ENCODE results near the gene SLC35E1. TPM values are rescaled to one million over a fixed set of nuclear protein-coding genes. Genes with fewer than 3 reads are reported as not detected.

The SLC35E1 gene
- total RNA-seq, 1 experiment from 2014 or later, result 28.5 TPM

- TF ChIP-seq, protein P1, sequence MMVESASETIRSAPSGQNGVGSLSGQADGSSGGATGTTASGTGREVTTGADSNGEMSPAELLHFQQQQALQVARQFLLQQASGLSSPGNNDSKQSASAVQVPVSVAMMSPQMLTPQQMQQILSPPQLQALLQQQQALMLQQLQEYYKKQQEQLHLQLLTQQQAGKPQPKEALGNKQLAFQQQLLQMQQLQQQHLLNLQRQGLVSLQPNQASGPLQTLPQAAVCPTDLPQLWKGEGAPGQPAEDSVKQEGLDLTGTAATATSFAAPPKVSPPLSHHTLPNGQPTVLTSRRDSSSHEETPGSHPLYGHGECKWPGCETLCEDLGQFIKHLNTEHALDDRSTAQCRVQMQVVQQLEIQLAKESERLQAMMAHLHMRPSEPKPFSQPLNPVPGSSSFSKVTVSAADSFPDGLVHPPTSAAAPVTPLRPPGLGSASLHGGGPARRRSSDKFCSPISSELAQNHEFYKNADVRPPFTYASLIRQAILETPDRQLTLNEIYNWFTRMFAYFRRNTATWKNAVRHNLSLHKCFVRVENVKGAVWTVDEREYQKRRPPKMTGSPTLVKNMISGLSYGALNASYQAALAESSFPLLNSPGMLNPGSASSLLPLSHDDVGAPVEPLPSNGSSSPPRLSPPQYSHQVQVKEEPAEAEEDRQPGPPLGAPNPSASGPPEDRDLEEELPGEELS (CRISPR knock-in tag; IDR thresholded peaks at IDR 0.05), result no peak
Measured at GRCh38 chr19:16530540-16531379, 41.5 kb downstream of the SLC35E1 start (continued).

- Mint-ChIP-seq H3K4me3 (no peak overlapping the region), H3K27me3 (ENCODE audit: low read depth) (no peaks in the 10 kb centered on the region), H3K9me3 (no peaks in the 10 kb centered on the region), H3K27ac (no peak overlapping the region), H3K36me3 (peaks cover 60% of the 10 kb centered on the region), H3K4me1 (no peaks in the 10 kb centered on the region)
- ATAC-seq (no peak), DNase-seq (ENCODE audit: low spot score) (no peak)
- TF ChIP-seq ZNF138 (CRISPR knock-in tag; conservative IDR thresholded peaks at IDR 0.05), result no peak
- no peak for TF ChIP-seq E2F4 (CRISPR knock-in tag; IDR thresholded peaks at IDR 0.05; ENCODE audit: borderline replicate concordance, low read depth)
- ChIA-PET CTCF (no interaction called here), POLR2A (no interaction called here)
Measured at GRCh38 chr19:16529466-16530144, 42.6 kb downstream of the SLC35E1 start.

GRCh38 chr19:16527971-16528521, 44.2 kb downstream of the SLC35E1 start:
- peak; percentile 59 for DNase-seq (ENCODE audit: low spot score)
- POLR2A ChIA-PET, result interaction anchor here (0.5 kb wide), 1 partner anchor 87 kb away, joined by 3 read pairs; no protein-coding TSS in a partner anchor
- TF ChIP-seq CTCF (IDR thresholded peaks at IDR 0.05), result peak; percentile 41; the same call in 1 of the 2 replicates
- no peak for TF ChIP-seq CREB1 (CRISPR knock-in tag; IDR thresholded peaks at IDR 0.05)
- Mint-ChIP-seq H3K4me1 (no peaks in the 10 kb centered on the region), H3K36me3 (peaks cover 60% of the 10 kb centered on the region), H3K27me3 (ENCODE audit: low read depth) (no peaks in the 10 kb centered on the region), H3K4me3 (no peak overlapping the region), H3K27ac (no peak overlapping the region), H3K9me3 (no peaks in the 10 kb centered on the region)
- peak; percentile 74 for ATAC-seq
- CTCF ChIA-PET, result interaction anchor here (0.6 to 1.7 kb wide), 4 partner anchors 9 to 87 kb away, joined by 3 read pairs; partner anchors contain the start of gene C19orf44

DNA sequence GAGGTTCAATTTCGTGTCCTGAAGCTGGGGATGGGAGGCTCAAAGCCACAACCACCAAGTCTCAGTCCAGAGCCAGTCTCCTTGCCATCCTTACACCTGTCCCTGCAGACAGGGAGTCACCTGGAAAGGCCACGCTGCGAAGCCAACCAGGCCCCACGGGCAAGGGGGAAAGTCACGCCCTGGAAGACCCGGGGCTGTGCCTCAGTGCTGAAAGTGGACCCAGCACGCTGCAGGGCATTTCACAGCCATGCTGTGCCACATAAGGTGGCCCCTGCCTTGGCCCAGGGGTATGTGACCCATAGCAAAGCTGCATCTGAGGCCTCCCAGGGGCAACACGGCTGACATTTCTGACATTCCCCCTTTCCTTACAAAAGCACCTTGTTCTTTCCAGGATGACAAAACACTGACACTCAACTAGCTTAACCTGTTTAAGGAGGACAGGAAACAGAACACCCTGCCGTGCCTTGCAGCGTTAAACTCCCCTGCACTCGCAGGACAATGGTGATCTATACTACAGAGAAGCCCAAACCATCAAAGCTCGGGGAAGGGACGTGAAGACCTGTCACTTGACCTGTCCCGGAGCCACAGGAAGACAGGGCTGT, 44.8 kb downstream of the SLC35E1 start:
- H3K4me3 Mint-ChIP-seq, result no peak overlapping the region
- no peak for TF ChIP-seq CREB1 (CRISPR knock-in tag; IDR thresholded peaks at IDR 0.05)
- no peak for TF ChIP-seq EMX1 (CRISPR knock-in tag; IDR thresholded peaks at IDR 0.05)
- no peak for TF ChIP-seq ZNF232 (CRISPR knock-in tag; IDR thresholded peaks at IDR 0.05)
- TF ChIP-seq, protein P1 (CRISPR knock-in tag; IDR thresholded peaks at IDR 0.05), result no peak
- no peak for TF ChIP-seq FOXP1 (CRISPR knock-in tag; IDR thresholded peaks at IDR 0.05; ENCODE audit: borderline replicate concordance)
- no peak for TF ChIP-seq SMAD3 (CRISPR knock-in tag; IDR thresholded peaks at IDR 0.05; ENCODE audit: borderline replicate concordance)
- TF ChIP-seq ZNF416 (CRISPR knock-in tag; IDR thresholded peaks at IDR 0.05), result no peak
- TF ChIP-seq JUN (CRISPR knock-in tag; IDR thresholded peaks at IDR 0.05), result no peak
- TF ChIP-seq SMAD4 (CRISPR knock-in tag; IDR thresholded peaks at IDR 0.05), result no peak
- TF ChIP-seq ZNF396 (CRISPR knock-in tag; IDR thresholded peaks at IDR 0.05; ENCODE audit: borderline replicate concordance), result no peak
- no peak for TF ChIP-seq KAT7 (CRISPR knock-in tag; IDR thresholded peaks at IDR 0.05; ENCODE audit: borderline replicate concordance)
- TF ChIP-seq, protein P2, sequence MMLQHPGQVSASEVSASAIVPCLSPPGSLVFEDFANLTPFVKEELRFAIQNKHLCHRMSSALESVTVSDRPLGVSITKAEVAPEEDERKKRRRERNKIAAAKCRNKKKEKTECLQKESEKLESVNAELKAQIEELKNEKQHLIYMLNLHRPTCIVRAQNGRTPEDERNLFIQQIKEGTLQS (CRISPR knock-in tag; conservative IDR thresholded peaks at IDR 0.05), result no peak
- no peak for TF ChIP-seq ATF6 (CRISPR knock-in tag; IDR thresholded peaks at IDR 0.05)
- ATAC-seq (no peak), DNase-seq (ENCODE audit: low spot score) (no peak)
- no peaks in the 10 kb centered on the region for H3K4me1 Mint-ChIP-seq
- CTCF ChIA-PET, result interaction anchor here (0.6 to 1.7 kb wide), 4 partner anchors 8 to 88 kb away, joined by 3 read pairs; partner anchors contain the start of gene C19orf44
- H3K36me3 Mint-ChIP-seq, result peaks cover 63% of the 10 kb centered on the region
- H3K27ac Mint-ChIP-seq, result no peak overlapping the region
- POLR2A ChIA-PET, result interaction anchor here (0.5 to 0.6 kb wide), 2 partner anchors 86 to 139 kb away, joined by 3 read pairs; no protein-coding TSS in a partner anchor
- H3K27me3 Mint-ChIP-seq (ENCODE audit: low read depth), result no peaks in the 10 kb centered on the region
- no peaks in the 10 kb centered on the region for H3K9me3 Mint-ChIP-seq
